Measurements from ENCODE around the gene BAMBI.

BAMBI gene

GRCh38 chr10:28704464-28705161 is 27.3 kb downstream of the BAMBI start:
- no peaks in the 10 kb centered on the region for H3K4me1 Mint-ChIP-seq
- no peaks in the 10 kb centered on the region for H3K9me3 Mint-ChIP-seq
- no peaks in the 10 kb centered on the region for H3K36me3 Mint-ChIP-seq
- H3K27ac Mint-ChIP-seq, result no peak overlapping the region
- H3K4me3 Mint-ChIP-seq, result no peak overlapping the region
- H3K27me3 Mint-ChIP-seq, result peaks cover 1% of the 10 kb centered on the region
- CTCF ChIA-PET, result no interaction called here
- no peak for DNase-seq

- no peak for DNase-seq
- no peak overlapping the region for H3K4me3 Mint-ChIP-seq
- CTCF ChIA-PET, result no interaction called here
- H3K27ac Mint-ChIP-seq, result no peak overlapping the region
- H3K27me3 Mint-ChIP-seq, result no peaks in the 10 kb centered on the region
- H3K9me3 Mint-ChIP-seq, result no peaks in the 10 kb centered on the region
- H3K36me3 Mint-ChIP-seq, result no peaks in the 10 kb centered on the region
- no peaks in the 10 kb centered on the region for H3K4me1 Mint-ChIP-seq
These were observed 28.2 kb downstream of the BAMBI start for GRCh38 chr10:28705472-28705871.

- Mint-ChIP-seq H3K27ac (no peak overlapping the region), H3K27me3 (peaks cover 6% of the 10 kb centered on the region), H3K9me3 (no peaks in the 10 kb centered on the region), H3K4me1 (no peaks in the 10 kb centered on the region), H3K4me3 (no peak overlapping the region), H3K36me3 (no peaks in the 10 kb centered on the region)
- CTCF ChIA-PET, result no interaction called here
- DNase-seq, result no peak
These were observed 31.8 kb downstream of the BAMBI start for GRCh38 chr10:28709001-28709710.

- Mint-ChIP-seq H3K4me1 (no peaks in the 10 kb centered on the region), H3K27me3 (peaks cover 6% of the 10 kb centered on the region), H3K36me3 (no peaks in the 10 kb centered on the region), H3K9me3 (no peaks in the 10 kb centered on the region), H3K27ac (no peak overlapping the region), H3K4me3 (no peak overlapping the region)
- no peak for DNase-seq
- CTCF ChIA-PET, result no interaction called here
These were observed 33.0 kb downstream of the BAMBI start for GRCh38 chr10:28710202-28710886.

GRCh38 chr10:28711041-28711440 is 33.7 kb downstream of the BAMBI start:
- H3K27me3 Mint-ChIP-seq, result peaks cover 6% of the 10 kb centered on the region
- DNase-seq, result no peak
- no peaks in the 10 kb centered on the region for H3K36me3 Mint-ChIP-seq
- CTCF ChIA-PET, result no interaction called here
- no peak overlapping the region for H3K4me3 Mint-ChIP-seq
- H3K9me3 Mint-ChIP-seq, result no peaks in the 10 kb centered on the region
- no peaks in the 10 kb centered on the region for H3K4me1 Mint-ChIP-seq
- no peak overlapping the region for H3K27ac Mint-ChIP-seq

DNA sequence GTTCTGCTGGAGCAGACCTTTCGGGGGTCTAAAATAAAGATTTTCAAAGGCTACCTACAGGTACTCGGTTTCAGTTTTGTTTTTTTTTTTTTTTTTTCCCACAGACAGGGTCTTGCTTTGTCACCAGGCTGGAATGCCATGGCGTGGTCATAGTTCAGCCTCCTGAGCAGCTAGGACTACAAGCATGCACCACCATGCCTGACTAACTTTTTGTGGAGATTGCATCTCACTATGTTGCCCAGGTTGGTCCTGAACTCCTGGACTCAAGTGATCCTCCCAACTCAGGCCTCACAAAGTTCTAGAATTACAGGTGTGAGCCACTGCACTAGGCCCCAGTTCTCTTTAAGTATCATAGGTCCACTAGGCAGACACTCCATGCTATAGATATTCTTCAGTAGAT is 34.5 kb downstream of the BAMBI start:
- Mint-ChIP-seq H3K27me3 (peaks cover 6% of the 10 kb centered on the region), H3K27ac (no peak overlapping the region), H3K4me3 (no peak overlapping the region), H3K36me3 (no peaks in the 10 kb centered on the region), H3K4me1 (no peaks in the 10 kb centered on the region), H3K9me3 (no peaks in the 10 kb centered on the region)
- no peak for DNase-seq
- CTCF ChIA-PET, result no interaction called here

DNA sequence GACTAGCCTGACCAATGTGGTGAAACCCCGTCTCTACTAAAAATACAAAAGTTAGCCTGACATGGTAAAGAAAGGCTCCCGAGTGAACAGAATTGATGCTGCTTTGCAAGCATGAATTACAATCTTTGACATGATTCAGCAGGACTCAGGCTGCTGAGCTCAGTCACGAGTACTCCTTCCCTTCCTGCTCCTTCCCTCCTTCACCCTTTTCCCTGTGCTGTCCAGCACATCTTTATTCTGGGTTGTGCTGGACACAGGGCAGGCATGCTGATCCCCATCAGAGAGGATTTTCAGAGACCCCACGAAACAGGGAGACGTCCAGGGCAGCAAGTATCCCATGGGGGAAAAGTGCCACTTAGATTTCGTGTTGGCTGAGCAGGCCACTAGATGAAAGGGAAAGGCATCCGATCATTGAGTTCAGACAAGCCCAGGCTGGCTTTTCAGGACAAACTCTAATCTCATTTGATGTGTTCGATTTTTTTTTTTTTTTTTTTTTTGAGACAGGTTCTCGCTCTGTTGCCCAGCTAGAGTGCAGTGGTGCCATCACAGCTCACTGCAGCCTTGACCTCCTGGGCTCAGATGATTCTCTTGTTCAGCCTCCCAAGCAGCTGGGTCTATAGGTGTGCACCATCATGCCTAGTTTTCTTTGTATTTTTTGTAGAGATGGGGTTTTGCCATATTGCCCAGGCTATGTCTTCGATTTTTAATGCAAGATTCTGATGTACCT is 36.5 kb downstream of the BAMBI start:
- H3K4me1 Mint-ChIP-seq, result no peaks in the 10 kb centered on the region
- CTCF ChIA-PET, result no interaction called here
- H3K27me3 Mint-ChIP-seq, result peaks cover 14% of the 10 kb centered on the region
- DNase-seq, result no peak
- H3K36me3 Mint-ChIP-seq, result no peaks in the 10 kb centered on the region
- H3K9me3 Mint-ChIP-seq, result no peaks in the 10 kb centered on the region
- H3K4me3 Mint-ChIP-seq, result no peak overlapping the region
- no peak overlapping the region for H3K27ac Mint-ChIP-seq

- H3K36me3 Mint-ChIP-seq, result no peaks in the 10 kb centered on the region
- H3K27me3 Mint-ChIP-seq, result peaks cover 19% of the 10 kb centered on the region
- CTCF ChIA-PET, result no interaction called here
- no peak overlapping the region for H3K27ac Mint-ChIP-seq
- H3K9me3 Mint-ChIP-seq, result no peaks in the 10 kb centered on the region
- H3K4me3 Mint-ChIP-seq, result no peak overlapping the region
- no peak for DNase-seq
- no peaks in the 10 kb centered on the region for H3K4me1 Mint-ChIP-seq
These were observed 37.2 kb downstream of the BAMBI start for GRCh38 chr10:28714401-28715053.

DNA sequence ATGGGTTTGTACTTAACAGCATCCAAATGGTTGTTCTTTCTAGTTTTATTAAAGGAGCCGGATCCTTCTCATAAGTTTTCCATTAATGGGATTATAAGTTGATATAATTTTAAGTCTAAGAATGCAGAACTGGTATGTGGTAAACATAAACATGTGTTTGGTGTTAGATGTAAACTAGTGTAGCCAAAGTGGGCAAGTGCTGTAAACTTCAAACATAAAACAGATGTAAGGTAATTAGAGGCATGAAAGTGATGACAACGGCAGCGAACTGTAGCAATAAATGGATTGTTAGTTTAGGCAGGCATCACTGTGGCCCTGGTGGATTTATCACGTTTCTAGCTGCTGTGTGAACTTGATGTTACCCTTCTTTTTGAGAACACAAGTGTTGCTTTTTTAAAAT is 37.9 kb downstream of the BAMBI start:
- H3K27ac Mint-ChIP-seq, result no peak overlapping the region
- CTCF ChIA-PET, result no interaction called here
- no peaks in the 10 kb centered on the region for H3K4me1 Mint-ChIP-seq

DNA sequence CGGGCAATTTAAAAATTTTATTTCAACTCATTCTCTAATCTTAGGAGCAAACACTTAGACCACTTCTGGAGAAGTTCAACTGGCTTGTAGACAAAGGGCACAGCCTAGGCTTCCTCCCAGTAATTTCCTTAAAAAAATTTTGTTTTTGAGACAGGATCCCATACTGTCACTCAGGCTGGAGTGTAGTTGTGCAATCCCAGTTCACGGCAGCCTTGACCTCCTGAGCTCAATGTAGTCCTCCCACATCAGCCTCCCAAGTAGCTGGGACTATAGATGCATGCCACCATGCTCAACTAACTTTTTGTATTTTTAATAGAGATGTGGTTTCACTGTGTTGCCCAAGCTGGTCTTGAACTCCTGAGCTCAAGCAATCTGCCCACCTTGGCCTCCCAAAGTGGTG is 38.4 kb downstream of the BAMBI start:
- no peaks in the 10 kb centered on the region for H3K36me3 Mint-ChIP-seq
- no peak overlapping the region for H3K4me3 Mint-ChIP-seq
- CTCF ChIA-PET, result no interaction called here
- peaks cover 28% of the 10 kb centered on the region for H3K27me3 Mint-ChIP-seq
- no peak overlapping the region for H3K27ac Mint-ChIP-seq
- H3K4me1 Mint-ChIP-seq, result no peaks in the 10 kb centered on the region
- no peaks in the 10 kb centered on the region for H3K9me3 Mint-ChIP-seq
- no peak for DNase-seq

More for the DNA sequence above, 37.9 kb downstream of the BAMBI start:
- DNase-seq, result no peak
- Mint-ChIP-seq H3K9me3 (no peaks in the 10 kb centered on the region), H3K27me3 (peaks cover 22% of the 10 kb centered on the region), H3K36me3 (no peaks in the 10 kb centered on the region), H3K4me3 (no peak overlapping the region)

- CTCF ChIA-PET, result no interaction called here
- DNase-seq, result no peak
- H3K4me3 Mint-ChIP-seq, result no peak overlapping the region
- peaks cover 2% of the 10 kb centered on the region for H3K4me1 Mint-ChIP-seq
- H3K36me3 Mint-ChIP-seq, result no peaks in the 10 kb centered on the region
- H3K27me3 Mint-ChIP-seq, result peaks cover 37% of the 10 kb centered on the region
- H3K27ac Mint-ChIP-seq, result no peak overlapping the region
- H3K9me3 Mint-ChIP-seq, result no peaks in the 10 kb centered on the region
These were observed 39.4 kb downstream of the BAMBI start for GRCh38 chr10:28716748-28717147.

DNA sequence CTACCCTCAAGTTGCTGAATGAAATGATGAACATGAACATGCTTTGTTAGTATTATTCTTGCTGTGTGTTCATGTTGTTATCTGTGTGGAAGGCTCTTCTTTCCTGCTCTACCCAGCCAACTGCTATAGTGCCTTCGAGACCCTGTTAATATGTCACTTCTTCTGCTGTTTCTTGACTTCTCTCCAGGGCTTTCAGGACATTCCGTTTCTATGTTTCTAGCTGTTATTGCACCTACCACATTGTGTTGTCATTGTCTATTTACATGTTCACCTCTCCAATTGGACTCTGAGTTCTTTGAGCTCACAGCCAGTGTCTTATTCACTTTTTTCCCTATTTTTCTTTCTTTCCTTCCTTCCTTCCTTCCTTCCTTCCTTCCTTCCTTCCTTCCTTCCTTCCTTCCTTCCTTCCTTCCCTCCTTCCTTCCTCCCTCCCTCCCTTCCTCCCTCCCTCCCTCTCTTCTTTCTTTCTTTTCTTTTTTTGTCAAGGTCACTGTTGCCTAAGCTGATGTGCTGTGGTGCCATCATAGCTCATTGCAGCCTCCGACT is 40.4 kb downstream of the BAMBI start:
- peaks cover 2% of the 10 kb centered on the region for H3K4me1 Mint-ChIP-seq
- CTCF ChIA-PET, result no interaction called here

DNA sequence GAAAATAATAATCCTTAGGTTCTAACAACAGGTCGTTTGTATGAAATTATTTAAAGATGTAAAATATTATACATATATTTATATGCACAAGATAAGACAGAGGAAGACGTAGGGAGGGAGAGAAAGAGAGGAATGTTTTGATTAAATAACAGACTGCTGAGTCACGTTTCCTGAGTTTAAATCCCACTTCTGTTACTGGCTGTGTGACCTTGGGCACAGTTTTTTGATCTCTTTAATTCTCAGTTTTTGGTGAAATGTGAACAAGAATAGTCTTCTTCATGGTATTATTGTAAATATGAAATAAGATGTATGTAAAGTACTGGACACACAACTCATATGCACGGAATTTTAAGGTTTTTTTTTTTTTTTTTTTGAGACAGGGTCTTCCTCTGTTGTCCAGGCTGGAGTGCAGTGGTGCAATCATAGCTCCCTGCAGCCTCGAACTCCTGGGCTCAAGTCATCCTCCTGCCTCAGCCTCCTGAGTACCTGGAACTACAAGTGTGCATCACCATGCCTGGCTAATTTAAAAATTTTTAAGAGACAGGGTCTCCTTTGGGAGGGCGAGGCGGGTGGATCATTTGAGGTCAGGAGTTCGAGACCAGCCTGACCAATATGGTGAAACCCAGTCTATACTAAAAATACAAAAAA is 42.6 kb downstream of the BAMBI start:
- CTCF ChIA-PET, result no interaction called here
- Mint-ChIP-seq H3K4me3 (no peak overlapping the region), H3K27ac (no peak overlapping the region), H3K9me3 (no peaks in the 10 kb centered on the region), H3K4me1 (peaks cover 2% of the 10 kb centered on the region), H3K27me3 (peaks cover 44% of the 10 kb centered on the region), H3K36me3 (no peaks in the 10 kb centered on the region)
- no peak for DNase-seq

More for the DNA sequence above, 40.4 kb downstream of the BAMBI start:
- Mint-ChIP-seq H3K36me3 (no peaks in the 10 kb centered on the region), H3K27me3 (peaks cover 47% of the 10 kb centered on the region), H3K9me3 (no peaks in the 10 kb centered on the region), H3K4me3 (no peak overlapping the region), H3K27ac (no peak overlapping the region)
- DNase-seq, result no peak

All from activated naive CD4-positive, alpha-beta T cell treated with anti-CD3 and anti-CD28 coated beads, Interleukin-2, amount 10 ng/mL, durations not matched to agents 7 days and 5 days (primary cell).